ENCODE results near the gene MED9. TPM values are rescaled to one million over a fixed set of nuclear protein-coding genes. Genes with fewer than 3 reads are reported as not detected.

Gene MED9
- polyA plus RNA-seq, 4 donors = 11.6 to 18.6 (median 16.9) TPM

DNA sequence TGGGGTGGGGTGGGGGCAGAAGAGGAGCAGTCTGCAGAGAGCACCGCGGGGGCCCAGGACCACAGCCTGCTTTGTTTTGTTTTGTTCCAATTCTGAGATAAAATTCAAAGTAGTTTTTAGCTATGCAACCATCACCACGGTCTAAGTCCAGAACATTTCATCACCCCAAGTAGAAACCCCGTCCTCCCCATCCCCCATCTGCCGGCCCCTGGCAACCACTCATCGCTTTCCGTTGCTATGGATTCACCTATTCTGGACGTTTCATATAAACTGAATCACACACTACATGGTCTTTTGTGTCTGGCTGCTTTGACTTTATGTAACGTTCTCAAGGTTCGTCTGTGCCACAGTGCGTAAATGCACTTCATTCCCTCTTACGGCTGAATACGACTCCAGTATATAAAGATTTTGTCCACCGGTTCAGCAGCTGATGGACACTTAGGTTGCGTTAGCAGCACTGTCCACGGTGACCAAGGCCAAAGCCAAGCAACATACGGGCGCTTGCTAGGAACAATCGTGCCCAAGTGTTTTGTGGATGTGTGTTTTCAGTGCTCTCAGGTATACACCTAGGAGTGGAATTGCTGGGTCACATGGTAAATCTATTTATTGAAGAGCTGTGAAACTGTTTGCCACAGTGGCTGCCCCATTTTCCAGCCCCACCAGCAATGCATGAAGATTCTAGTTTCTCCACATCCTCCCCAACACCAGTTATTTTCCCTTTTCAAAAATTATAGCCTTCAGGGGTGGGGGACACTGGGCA lies 47.1 kb downstream of the MED9 start:
- H3K9me3 ChIP-seq (ENCODE audit: control insufficient read depth in 2 of 2, insufficient read depth in 1 of 2, low read depth in 1 of 2, low read length in 1 of 2) = no peaks in the 10 kb centered on the region
- H3K4me3 ChIP-seq (ENCODE audit: low read depth in 1 of 3, low read length in 3 of 3) = no peak overlapping the region
- H3K4me1 ChIP-seq (ENCODE audit: control insufficient read depth in 3 of 3, insufficient read depth in 2 of 3, low read depth in 1 of 3, low read length in 2 of 3) = no peaks in the 10 kb centered on the region
- H3K27me3 ChIP-seq (ENCODE audit: control insufficient read depth in 3 of 3, insufficient read depth in 3 of 3, low read length in 3 of 3) = no peaks in the 10 kb centered on the region
- 68 to 81% (median 73%) methylated on average over 19 of the region's 19 CpGs for WGBS, 3 donors
- DNase-seq (no peak), FAIRE-seq (no peak)
- peaks cover 0 to 38% (median 0%) of the 10 kb centered on the region in 3 donors for H3K36me3 ChIP-seq (ENCODE audit: control insufficient read depth in 3 of 3, insufficient read depth in 2 of 3, low read depth in 1 of 3, low read length in 3 of 3)
- H3K27ac ChIP-seq (ENCODE audit: low read depth in 1 of 3, low read length in 2 of 3) = no peak overlapping the region

DNA sequence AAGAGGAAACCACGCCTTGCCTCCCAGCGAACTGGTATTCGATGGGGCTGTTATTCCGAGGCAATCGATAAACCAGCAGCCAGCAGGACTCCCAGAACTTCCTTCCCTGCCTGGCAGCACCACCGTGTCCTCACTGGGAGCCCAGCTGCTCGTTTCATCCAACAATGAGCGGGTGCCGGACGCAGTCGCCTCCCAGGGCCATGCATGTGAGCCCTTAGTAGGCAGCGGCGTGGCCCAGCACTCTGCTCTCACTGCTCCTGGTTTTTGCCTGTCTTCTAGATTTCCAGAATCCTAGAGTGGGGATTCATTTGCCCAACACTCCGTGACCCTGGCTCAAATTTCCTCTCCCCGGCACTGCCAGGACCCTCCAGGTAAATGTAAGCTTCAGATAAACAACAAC lies 48.5 kb downstream of the MED9 start:
- WGBS, 3 donors = 77 to 86% (median 81%) methylated on average over 15 of the region's 15 CpGs
- Histone ChIP-seq H3K36me3 (ENCODE audit: control insufficient read depth in 3 of 3, insufficient read depth in 2 of 3, low read depth in 1 of 3, low read length in 3 of 3) (peaks cover 0 to 30% (median 0%) of the 10 kb centered on the region in 3 donors), H3K27me3 (ENCODE audit: control insufficient read depth in 3 of 3, insufficient read depth in 3 of 3, low read length in 3 of 3) (no peaks in the 10 kb centered on the region), H3K27ac (ENCODE audit: low read depth in 1 of 3, low read length in 2 of 3) (no peak overlapping the region), H3K9me3 (ENCODE audit: control insufficient read depth in 2 of 2, insufficient read depth in 1 of 2, low read depth in 1 of 2, low read length in 1 of 2) (no peaks in the 10 kb centered on the region), H3K4me1 (ENCODE audit: control insufficient read depth in 3 of 3, insufficient read depth in 2 of 3, low read depth in 1 of 3, low read length in 2 of 3) (no peaks in the 10 kb centered on the region), H3K4me3 (ENCODE audit: low read depth in 1 of 3, low read length in 3 of 3) (no peak overlapping the region)
- no peak for FAIRE-seq
- peak in 1 of 2 donors; percentile 32 for DNase-seq

DNA sequence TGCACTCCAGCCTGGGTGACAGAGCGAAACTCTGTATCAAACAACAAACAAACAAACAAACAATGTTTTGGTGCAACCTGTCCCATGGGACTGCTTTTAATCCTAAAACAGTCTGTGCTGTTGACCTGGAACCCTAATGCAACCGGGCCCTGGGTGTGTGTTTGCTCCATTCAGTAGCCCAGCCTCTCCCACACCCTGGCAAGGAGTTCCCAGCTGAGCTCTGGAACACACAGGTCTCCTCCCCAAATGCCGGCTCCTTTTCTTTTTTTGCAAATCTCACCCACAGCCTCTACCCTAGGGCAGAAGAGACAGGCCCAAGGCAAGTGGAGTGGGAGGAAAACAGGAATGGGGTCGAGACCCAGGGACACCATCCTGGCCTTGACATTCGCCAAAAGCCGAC lies 49.2 kb downstream of the MED9 start:
- no peak for FAIRE-seq
- H3K27ac ChIP-seq (ENCODE audit: low read depth in 1 of 3, low read length in 2 of 3) = no peak overlapping the region

DNA sequence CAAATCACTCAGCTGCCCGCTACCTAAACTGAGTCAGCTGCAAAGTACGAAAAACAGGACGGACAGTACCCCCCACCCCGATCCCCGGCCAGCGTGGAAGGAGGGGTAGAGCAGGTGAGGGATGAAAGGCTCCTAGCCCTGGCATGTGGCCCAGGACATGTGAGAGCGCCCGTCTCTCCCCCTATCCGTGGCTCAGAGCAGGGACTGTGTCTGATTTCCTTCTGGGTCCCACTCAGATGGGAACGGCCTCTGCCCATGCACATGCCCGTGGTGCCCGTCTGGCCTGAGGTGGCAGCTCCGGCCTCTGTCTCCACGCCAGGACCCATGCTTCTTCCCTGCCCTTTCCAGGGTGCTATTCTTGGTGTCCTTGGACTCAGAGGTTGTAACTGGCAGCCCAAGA lies 49.6 kb downstream of the MED9 start:
- H3K27me3 ChIP-seq (ENCODE audit: control insufficient read depth in 3 of 3, insufficient read depth in 3 of 3, low read length in 3 of 3) = no peaks in the 10 kb centered on the region
- peaks cover 0 to 21% (median 0%) of the 10 kb centered on the region in 3 donors for H3K36me3 ChIP-seq (ENCODE audit: control insufficient read depth in 3 of 3, insufficient read depth in 2 of 3, low read depth in 1 of 3, low read length in 3 of 3)
- DNase-seq (peak in 1 of 2 donors; percentile 22), FAIRE-seq (no peak)
- no peaks in the 10 kb centered on the region for H3K4me1 ChIP-seq (ENCODE audit: control insufficient read depth in 3 of 3, insufficient read depth in 2 of 3, low read depth in 1 of 3, low read length in 2 of 3)
- H3K27ac ChIP-seq (ENCODE audit: low read depth in 1 of 3, low read length in 2 of 3) = no peak overlapping the region
- no peak overlapping the region for H3K4me3 ChIP-seq (ENCODE audit: low read depth in 1 of 3, low read length in 3 of 3)
- 16 to 59% (median 35%) methylated on average over 14 of the region's 14 CpGs for WGBS, 3 donors
- H3K9me3 ChIP-seq (ENCODE audit: control insufficient read depth in 2 of 2, insufficient read depth in 1 of 2, low read depth in 1 of 2, low read length in 1 of 2) = no peaks in the 10 kb centered on the region

More for the DNA sequence above, 49.2 kb downstream of the MED9 start:
- 38 to 72% (median 46%) methylated on average over 6 of the region's 6 CpGs for WGBS, 3 donors
- no peaks in the 10 kb centered on the region for H3K4me1 ChIP-seq (ENCODE audit: control insufficient read depth in 3 of 3, insufficient read depth in 2 of 3, low read depth in 1 of 3, low read length in 2 of 3)
- H3K27me3 ChIP-seq (ENCODE audit: control insufficient read depth in 3 of 3, insufficient read depth in 3 of 3, low read length in 3 of 3) = no peaks in the 10 kb centered on the region
- H3K9me3 ChIP-seq (ENCODE audit: control insufficient read depth in 2 of 2, insufficient read depth in 1 of 2, low read depth in 1 of 2, low read length in 1 of 2) = no peaks in the 10 kb centered on the region
- peaks cover 0 to 25% (median 0%) of the 10 kb centered on the region in 3 donors for H3K36me3 ChIP-seq (ENCODE audit: control insufficient read depth in 3 of 3, insufficient read depth in 2 of 3, low read depth in 1 of 3, low read length in 3 of 3)
- no peak overlapping the region for H3K4me3 ChIP-seq (ENCODE audit: low read depth in 1 of 3, low read length in 3 of 3)
- DNase-seq = peak in 1 of 2 donors; percentile 26

DNA sequence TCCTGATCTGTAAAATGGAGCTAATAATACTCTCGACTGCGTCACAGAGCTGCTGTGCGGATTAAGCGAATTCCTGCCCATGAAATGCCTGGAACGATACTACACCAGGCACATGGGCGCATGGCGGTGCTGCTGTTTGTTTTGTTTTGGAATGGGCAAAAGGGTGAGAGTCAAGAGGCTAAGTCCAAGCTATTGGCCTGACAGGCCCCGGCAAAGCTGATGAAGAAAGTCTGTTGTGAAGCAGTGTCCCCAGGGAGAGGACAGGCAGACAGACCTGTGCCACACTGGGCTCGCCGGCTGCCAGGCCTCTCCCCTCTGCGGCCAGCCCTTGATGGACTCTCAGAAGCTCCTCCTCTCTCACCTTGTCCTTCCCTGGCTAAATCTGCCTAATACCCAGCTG lies 50.7 kb downstream of the MED9 start:
- Histone ChIP-seq H3K4me3 (ENCODE audit: low read depth in 1 of 3, low read length in 3 of 3) (no peak overlapping the region), H3K9me3 (ENCODE audit: control insufficient read depth in 2 of 2, insufficient read depth in 1 of 2, low read depth in 1 of 2, low read length in 1 of 2) (no peaks in the 10 kb centered on the region), H3K27me3 (ENCODE audit: control insufficient read depth in 3 of 3, insufficient read depth in 3 of 3, low read length in 3 of 3) (no peaks in the 10 kb centered on the region), H3K4me1 (ENCODE audit: control insufficient read depth in 3 of 3, insufficient read depth in 2 of 3, low read depth in 1 of 3, low read length in 2 of 3) (no peaks in the 10 kb centered on the region), H3K27ac (ENCODE audit: low read depth in 1 of 3, low read length in 2 of 3) (no peak overlapping the region), H3K36me3 (ENCODE audit: control insufficient read depth in 3 of 3, insufficient read depth in 2 of 3, low read depth in 1 of 3, low read length in 3 of 3) (peaks cover 0 to 15% (median 0%) of the 10 kb centered on the region in 3 donors)
- FAIRE-seq (no peak), DNase-seq (no peak)
- WGBS, 3 donors = 89 to 98% (median 94%) methylated on average over 11 of the region's 11 CpGs

DNA sequence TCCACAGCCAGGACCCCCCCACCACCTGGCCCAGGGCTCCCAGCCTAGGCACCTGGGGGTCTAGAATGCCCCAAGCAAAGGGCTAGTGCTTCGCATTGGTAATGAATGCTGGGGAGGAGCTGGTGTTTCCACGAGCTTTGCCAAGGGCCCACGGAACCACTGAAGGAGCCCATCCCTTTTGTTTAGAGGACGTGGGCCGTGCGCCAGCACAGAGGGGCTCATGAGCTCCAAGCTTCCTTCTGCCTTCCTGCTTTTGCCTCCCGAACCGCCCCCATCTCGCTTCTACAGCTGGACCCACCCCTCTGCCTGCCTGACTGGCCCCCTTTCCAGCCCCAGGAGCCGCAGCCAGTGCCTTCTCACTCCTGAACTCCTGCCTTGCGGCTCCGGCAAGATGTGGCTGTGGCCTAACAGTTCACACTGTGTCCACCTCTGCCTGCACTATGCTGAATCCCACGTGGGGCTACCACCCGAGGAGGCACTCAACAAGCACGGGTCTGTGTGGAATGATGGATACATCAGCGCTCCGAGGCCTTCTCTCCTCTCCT lies 51.2 kb downstream of the MED9 start:
- no peak for FAIRE-seq
- whole genome bisulfite sequencing, 3 donors = 85 to 92% (median 90%) methylated on average over 17 of the region's 17 CpGs
- no peak for DNase-seq
- Histone ChIP-seq H3K36me3 (ENCODE audit: control insufficient read depth in 3 of 3, insufficient read depth in 2 of 3, low read depth in 1 of 3, low read length in 3 of 3) (peaks cover 0 to 15% (median 0%) of the 10 kb centered on the region in 3 donors), H3K4me1 (ENCODE audit: control insufficient read depth in 3 of 3, insufficient read depth in 2 of 3, low read depth in 1 of 3, low read length in 2 of 3) (no peaks in the 10 kb centered on the region), H3K9me3 (ENCODE audit: control insufficient read depth in 2 of 2, insufficient read depth in 1 of 2, low read depth in 1 of 2, low read length in 1 of 2) (no peaks in the 10 kb centered on the region), H3K27ac (ENCODE audit: low read depth in 1 of 3, low read length in 2 of 3) (no peak overlapping the region), H3K4me3 (ENCODE audit: low read depth in 1 of 3, low read length in 3 of 3) (no peak overlapping the region), H3K27me3 (ENCODE audit: control insufficient read depth in 3 of 3, insufficient read depth in 3 of 3, low read length in 3 of 3) (no peaks in the 10 kb centered on the region)

DNA sequence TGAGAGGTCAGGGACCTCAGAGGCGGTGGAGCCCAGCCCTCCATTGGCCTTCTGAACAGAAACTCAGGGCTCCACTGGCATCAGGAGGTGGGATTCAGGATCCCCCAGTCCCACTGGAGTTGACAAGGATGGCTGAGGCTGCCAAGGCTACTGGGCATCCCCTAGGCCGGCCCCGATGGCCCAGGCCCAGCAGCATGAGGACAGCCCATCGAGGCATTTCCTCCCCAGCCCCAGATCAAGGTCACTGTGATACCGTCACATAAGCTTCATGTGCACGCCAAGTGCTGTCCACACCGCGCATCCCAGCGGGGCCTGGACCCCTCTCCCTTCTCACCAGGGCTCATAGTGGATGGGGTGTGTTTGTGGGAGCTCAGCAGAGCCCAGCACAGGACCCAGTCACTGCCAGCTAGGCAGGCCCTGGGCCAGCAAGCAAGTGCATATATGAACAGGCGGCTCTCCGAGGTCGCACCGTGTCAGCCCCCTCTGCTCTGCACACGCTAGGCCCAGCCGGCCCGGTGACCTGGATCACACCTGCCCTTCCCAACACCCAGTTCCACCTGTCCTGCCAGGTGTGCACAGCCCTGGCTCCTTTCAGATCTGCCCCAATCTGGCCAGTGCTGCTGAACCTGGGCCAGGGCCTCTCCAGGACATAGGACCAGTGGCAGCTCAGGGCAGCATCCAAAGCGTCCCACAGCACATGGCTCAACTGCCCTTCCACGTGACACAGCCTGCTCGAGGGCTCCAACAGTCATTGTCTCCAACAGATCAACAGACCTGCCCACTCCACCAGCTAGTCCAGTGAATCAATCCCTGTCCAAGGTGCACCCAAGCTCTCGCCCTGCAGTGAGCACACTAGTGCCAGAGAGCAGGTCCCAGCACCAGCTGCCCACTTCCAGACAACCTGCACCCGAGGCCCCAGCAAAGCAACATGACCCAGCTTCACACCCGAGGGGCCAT lies 52.2 kb downstream of the MED9 start:
- Histone ChIP-seq H3K9me3 (ENCODE audit: control insufficient read depth in 2 of 2, insufficient read depth in 1 of 2, low read depth in 1 of 2, low read length in 1 of 2) (no peaks in the 10 kb centered on the region), H3K36me3 (ENCODE audit: control insufficient read depth in 3 of 3, insufficient read depth in 2 of 3, low read depth in 1 of 3, low read length in 3 of 3) (peaks cover 0 to 15% (median 0%) of the 10 kb centered on the region in 3 donors), H3K4me3 (ENCODE audit: low read depth in 1 of 3, low read length in 3 of 3) (no peak overlapping the region), H3K4me1 (ENCODE audit: control insufficient read depth in 3 of 3, insufficient read depth in 2 of 3, low read depth in 1 of 3, low read length in 2 of 3) (no peaks in the 10 kb centered on the region), H3K27ac (ENCODE audit: low read depth in 1 of 3, low read length in 2 of 3) (no peak overlapping the region), H3K27me3 (ENCODE audit: control insufficient read depth in 3 of 3, insufficient read depth in 3 of 3, low read length in 3 of 3) (no peaks in the 10 kb centered on the region)
- peak in 1 of 2 donors; percentile 53 for DNase-seq
- WGBS, 3 donors = 55 to 79% (median 63%) methylated on average over 18 to 22 of the region's 22 CpGs
- FAIRE-seq = no peak

DNA sequence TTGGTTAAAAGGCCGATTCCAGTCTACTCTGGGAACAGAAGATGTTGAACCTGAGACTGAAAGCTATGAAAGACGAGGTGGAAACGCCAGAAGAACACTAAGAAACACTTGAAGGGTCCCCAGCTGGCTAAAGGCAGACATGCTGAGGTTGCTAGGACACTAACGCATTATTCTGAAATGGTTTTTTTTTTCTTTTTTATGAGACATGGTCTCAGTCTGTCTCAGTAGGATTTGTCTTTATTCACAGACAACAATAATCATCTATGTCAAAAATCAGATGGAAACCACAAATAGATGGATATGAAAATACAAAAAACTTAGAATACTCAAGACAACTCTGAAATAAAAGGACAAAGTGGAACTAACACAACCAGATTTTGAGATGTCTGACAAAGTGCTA lies 54.4 kb downstream of the MED9 start:
- Histone ChIP-seq H3K4me1 (ENCODE audit: control insufficient read depth in 3 of 3, insufficient read depth in 2 of 3, low read depth in 1 of 3, low read length in 2 of 3) (peaks cover 0 to 2% (median 0%) of the 10 kb centered on the region in 3 donors), H3K9me3 (ENCODE audit: control insufficient read depth in 2 of 2, insufficient read depth in 1 of 2, low read depth in 1 of 2, low read length in 1 of 2) (no peaks in the 10 kb centered on the region), H3K36me3 (ENCODE audit: control insufficient read depth in 3 of 3, insufficient read depth in 2 of 3, low read depth in 1 of 3, low read length in 3 of 3) (peaks cover 0 to 8% (median 0%) of the 10 kb centered on the region in 3 donors), H3K27me3 (ENCODE audit: control insufficient read depth in 3 of 3, insufficient read depth in 3 of 3, low read length in 3 of 3) (no peaks in the 10 kb centered on the region), H3K27ac (ENCODE audit: low read depth in 1 of 3, low read length in 2 of 3) (no peak overlapping the region), H3K4me3 (ENCODE audit: low read depth in 1 of 3, low read length in 3 of 3) (no peak overlapping the region)
- DNase-seq = no peak
- FAIRE-seq = no peak
- WGBS, 3 donors = 85 to 94% (median 87%) methylated on average over 4 of the region's 4 CpGs

Data from small intestine (tissue), 7 donors.